Activated CD4-positive, alpha-beta T cell treated with anti-CD3 and anti-CD28 coated beads, Interleukin-2, amount 10 ng/mL, durations not matched to agents 7 days and 5 days (primary cell): ENCODE measurements around the gene TMEM81. TPM values are rescaled to one million over a fixed set of nuclear protein-coding genes. Genes with fewer than 3 reads are reported as not detected.

ENCODE experiments used
- CTCF ChIA-PET: fragments of 350-600 bp; sonication (Branson Sonifier 250); formaldehyde crosslinking; loops from one replicate; lab custom pipeline; 2021; ENCODE audit warnings: antibody characterized with exemption; lab: Charles Lee
- POLR2A ChIA-PET: fragments of 350-600 bp; sonication (Branson Sonifier 250); formaldehyde crosslinking; loops from one replicate; lab custom pipeline; 2021; ENCODE audit warnings: antibody characterized with exemption; lab: Charles Lee
- DNase-seq: peaks from one replicate; pipeline ENCODE4 v3.0.0-alpha.2; 2020
- H3K27ac Mint-ChIP-seq: one replicate; pipeline ENCODE4 v1.8.0; 2021; ENCODE audit warnings: mild to moderate bottlenecking, moderate library complexity, mixed read lengths
- H3K27me3 Mint-ChIP-seq: one replicate; pipeline ENCODE4 v1.8.0; 2021; ENCODE audit warnings: mixed read lengths
- H3K36me3 Mint-ChIP-seq: one replicate; pipeline ENCODE4 v1.8.0; 2021; ENCODE audit warnings: low read depth, mixed read lengths
- H3K4me1 Mint-ChIP-seq: one replicate; pipeline ENCODE4 v1.8.0; 2021; ENCODE audit warnings: mixed read lengths
- H3K4me3 Mint-ChIP-seq: one replicate; pipeline ENCODE4 v1.8.0; 2021; ENCODE audit warnings: mild to moderate bottlenecking, moderate library complexity, mixed read lengths
- H3K9me3 Mint-ChIP-seq: one replicate; pipeline ENCODE4 v1.8.0; 2021; ENCODE audit warnings: mixed read lengths
- total RNA-seq, 2 experiments: library from RNA; stranded (reverse); gene quantifications; one replicate each; pipeline ENCODE4 v1.2.3, GENCODE V29; 2021

TMEM81 gene, protein sequence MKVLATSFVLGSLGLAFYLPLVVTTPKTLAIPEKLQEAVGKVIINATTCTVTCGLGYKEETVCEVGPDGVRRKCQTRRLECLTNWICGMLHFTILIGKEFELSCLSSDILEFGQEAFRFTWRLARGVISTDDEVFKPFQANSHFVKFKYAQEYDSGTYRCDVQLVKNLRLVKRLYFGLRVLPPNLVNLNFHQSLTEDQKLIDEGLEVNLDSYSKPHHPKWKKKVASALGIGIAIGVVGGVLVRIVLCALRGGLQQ
- total RNA-seq, result 1 to 10 TPM; 2.4 to 2.9 TPM

DNA sequence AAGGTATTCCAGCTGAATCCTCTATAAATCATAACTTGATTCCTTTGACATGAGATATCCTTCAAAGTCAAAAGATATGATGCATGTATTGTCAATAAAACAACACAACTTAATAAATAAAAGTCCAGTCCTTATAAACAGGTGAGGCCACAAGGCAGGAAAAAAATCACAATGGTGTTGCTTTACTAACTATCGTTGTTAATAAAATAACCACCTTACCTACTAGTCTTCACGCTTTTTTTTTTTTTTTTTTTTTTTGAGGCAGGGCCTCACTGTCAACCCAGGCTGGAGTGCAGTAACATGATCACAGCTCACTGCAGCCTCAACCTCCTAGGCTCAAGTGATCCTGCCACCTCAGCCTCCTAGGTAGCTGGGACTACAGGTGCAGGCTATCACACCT, at the start of gene TMEM81:
Gene TMEM81, minus strand, starts transcription at position 101 of the 400 bp plus-strand sequence. CDS start 140 bp downstream, outside the sequence.
- Mint-ChIP-seq H3K27me3 (no peaks in the 10 kb centered on the region), H3K4me1 (no peaks in the 10 kb centered on the region), H3K27ac (no peak within 1 kb of the TSS), H3K36me3 (peaks cover 28% of the 10 kb centered on the region), H3K4me3 (no peak within 1 kb of the TSS), H3K9me3 (no peaks in the 10 kb centered on the region)
- no peak for DNase-seq
- POLR2A ChIA-PET, result no interaction called here
- CTCF ChIA-PET, result no interaction called here

DNA sequence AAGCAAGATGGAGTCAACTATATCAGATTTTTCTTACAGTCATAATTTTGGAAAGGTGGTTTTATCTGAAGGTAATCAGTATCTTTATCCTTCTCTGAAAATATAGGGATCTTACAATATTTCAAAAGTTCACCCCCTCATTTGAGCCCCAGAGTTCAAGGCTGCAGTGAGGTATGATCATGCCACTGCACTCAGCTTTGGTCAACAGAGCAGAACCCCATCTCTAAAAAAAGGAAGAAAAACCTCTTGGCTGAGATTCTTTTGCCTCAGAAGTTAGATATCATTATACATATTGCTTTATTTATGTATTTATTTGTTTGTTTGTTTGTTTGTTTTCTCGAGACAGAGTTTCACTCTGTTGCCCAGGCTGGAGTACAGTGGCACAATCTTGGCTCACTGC, 49.0 kb upstream of the TMEM81 start:
- ChIA-PET CTCF (interaction anchor here (1.6 kb wide), 1 partner anchor 12 kb away, joined by 4 read pairs; the partner anchor contains the start of gene RBBP5), POLR2A (no interaction called here)
- Mint-ChIP-seq H3K27ac (no peak overlapping the region), H3K4me3 (no peak overlapping the region), H3K27me3 (no peaks in the 10 kb centered on the region), H3K4me1 (no peaks in the 10 kb centered on the region), H3K9me3 (no peaks in the 10 kb centered on the region), H3K36me3 (no peaks in the 10 kb centered on the region)
- no peak for DNase-seq

DNA sequence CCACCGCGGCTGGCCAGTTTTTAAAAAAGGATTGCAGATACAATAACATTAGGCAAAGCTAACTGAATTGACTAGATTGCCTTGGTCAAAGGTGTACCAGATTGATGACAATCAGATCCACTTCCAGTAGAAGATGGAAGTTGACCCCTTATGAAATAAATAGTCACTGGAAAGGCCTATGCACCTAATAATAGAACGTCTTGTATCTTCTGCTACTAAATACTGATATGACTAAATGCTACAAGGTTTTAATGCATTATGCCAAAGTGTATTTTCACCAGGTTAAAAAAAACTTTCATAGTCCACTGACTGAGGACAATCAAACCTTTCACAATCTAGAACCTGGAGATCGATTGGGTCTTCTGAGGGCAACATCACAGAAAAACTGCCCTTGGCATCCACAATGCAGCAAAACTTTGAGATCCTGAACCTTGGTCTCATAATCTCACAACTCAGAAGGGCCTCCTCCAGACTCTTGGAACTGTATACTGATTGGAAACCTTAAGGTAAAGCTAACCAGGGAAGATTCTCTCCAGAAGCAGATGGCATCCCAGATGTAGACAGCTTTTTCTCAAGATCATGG, 45.3 kb upstream of the TMEM81 start:
- Mint-ChIP-seq H3K4me3 (no peak overlapping the region), H3K9me3 (no peaks in the 10 kb centered on the region), H3K4me1 (no peaks in the 10 kb centered on the region), H3K27me3 (no peaks in the 10 kb centered on the region), H3K27ac (no peak overlapping the region), H3K36me3 (no peaks in the 10 kb centered on the region)
- ChIA-PET CTCF (interaction anchor here (1.4 to 2.0 kb wide), 2 partner anchors 12 to 127 kb away, joined by 3 to 11 read pairs; no protein-coding TSS in a partner anchor), POLR2A (no interaction called here)
- no peak for DNase-seq

DNA sequence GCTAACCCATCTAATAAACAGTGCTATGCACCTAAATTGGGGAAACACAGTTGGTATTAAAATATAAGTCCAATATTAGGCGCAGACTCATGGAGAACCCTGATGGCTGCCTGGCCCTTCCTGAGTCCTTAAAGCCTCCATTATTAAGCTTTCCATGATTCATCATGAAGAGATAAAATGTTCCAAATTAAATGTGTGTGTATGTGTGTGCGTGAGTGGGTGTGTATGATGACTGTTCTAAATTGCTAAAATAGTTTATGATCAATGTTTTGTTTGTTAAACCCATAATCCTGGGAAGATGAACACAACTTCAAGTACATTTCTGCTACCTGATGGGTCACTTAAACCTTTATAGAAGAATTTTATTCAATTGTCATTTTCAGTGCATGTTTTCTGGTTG, 43.8 kb upstream of the TMEM81 start:
- Mint-ChIP-seq H3K4me3 (no peak overlapping the region), H3K36me3 (no peaks in the 10 kb centered on the region), H3K27ac (no peak overlapping the region), H3K9me3 (no peaks in the 10 kb centered on the region), H3K27me3 (no peaks in the 10 kb centered on the region), H3K4me1 (peaks cover 2% of the 10 kb centered on the region)
- ChIA-PET POLR2A (no interaction called here), CTCF (interaction anchor here (2.0 kb wide), 1 partner anchor 13 kb away, joined by 11 read pairs; no protein-coding TSS in a partner anchor)
- DNase-seq, result no peak

DNA sequence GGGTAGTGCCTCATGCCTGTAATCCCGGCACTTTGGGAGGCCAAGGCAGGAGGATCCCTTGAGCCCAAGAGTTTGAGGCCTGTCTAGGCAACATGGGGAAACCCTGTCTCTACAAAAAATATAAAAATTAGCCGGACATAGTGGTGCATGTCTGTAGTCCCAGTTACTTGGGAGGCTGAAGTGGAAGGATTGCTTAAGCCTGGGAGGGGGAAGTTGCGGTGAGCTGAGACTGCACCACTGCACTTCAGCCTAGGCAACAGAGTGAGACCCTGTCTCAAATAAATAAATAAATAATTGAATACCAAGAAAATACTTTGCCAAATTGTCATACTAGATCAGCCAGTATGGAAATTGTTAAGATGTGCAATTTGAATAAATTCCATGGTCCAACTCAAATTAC, 43.4 kb upstream of the TMEM81 start:
- POLR2A ChIA-PET, result no interaction called here
- no peak overlapping the region for H3K27ac Mint-ChIP-seq
- no peaks in the 10 kb centered on the region for H3K27me3 Mint-ChIP-seq
- CTCF ChIA-PET, result interaction anchor here (0.6 kb wide), 1 partner anchor 469 kb away, joined by 3 read pairs; no protein-coding TSS in a partner anchor
- no peak overlapping the region for H3K4me3 Mint-ChIP-seq
- no peaks in the 10 kb centered on the region for H3K9me3 Mint-ChIP-seq
- H3K36me3 Mint-ChIP-seq, result no peaks in the 10 kb centered on the region
- H3K4me1 Mint-ChIP-seq, result peaks cover 6% of the 10 kb centered on the region
- no peak for DNase-seq

DNA sequence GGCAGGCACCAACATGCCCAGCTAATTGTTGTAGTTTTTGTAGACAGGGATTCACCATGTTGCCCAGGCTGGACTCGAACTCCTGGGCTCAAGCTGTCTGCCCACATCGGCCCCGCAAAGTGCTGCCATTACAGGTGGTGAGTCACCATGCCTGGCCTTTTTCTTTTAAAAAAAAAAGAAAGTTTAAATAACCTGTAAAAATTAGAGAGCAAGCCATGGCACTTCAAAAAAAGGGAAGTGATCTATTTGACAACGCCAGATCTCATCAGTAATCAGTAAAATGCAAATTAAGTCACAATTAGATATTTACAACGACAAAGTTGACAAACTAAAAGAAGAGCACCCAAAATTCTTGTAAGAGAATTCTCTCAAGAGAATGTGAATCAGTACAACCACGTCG, 40.5 kb upstream of the TMEM81 start:
- ChIA-PET CTCF (interaction anchor here (1.3 kb wide), 2 partner anchors 19 to 35 kb away, joined by 3 to 5 read pairs; no protein-coding TSS in a partner anchor), POLR2A (no interaction called here)
- H3K4me1 Mint-ChIP-seq, result peaks cover 28% of the 10 kb centered on the region
- H3K4me3 Mint-ChIP-seq, result no peak overlapping the region
- DNase-seq, result no peak
- H3K9me3 Mint-ChIP-seq, result no peaks in the 10 kb centered on the region
- no peak overlapping the region for H3K27ac Mint-ChIP-seq
- peaks cover 2% of the 10 kb centered on the region for H3K36me3 Mint-ChIP-seq
- no peaks in the 10 kb centered on the region for H3K27me3 Mint-ChIP-seq

DNA sequence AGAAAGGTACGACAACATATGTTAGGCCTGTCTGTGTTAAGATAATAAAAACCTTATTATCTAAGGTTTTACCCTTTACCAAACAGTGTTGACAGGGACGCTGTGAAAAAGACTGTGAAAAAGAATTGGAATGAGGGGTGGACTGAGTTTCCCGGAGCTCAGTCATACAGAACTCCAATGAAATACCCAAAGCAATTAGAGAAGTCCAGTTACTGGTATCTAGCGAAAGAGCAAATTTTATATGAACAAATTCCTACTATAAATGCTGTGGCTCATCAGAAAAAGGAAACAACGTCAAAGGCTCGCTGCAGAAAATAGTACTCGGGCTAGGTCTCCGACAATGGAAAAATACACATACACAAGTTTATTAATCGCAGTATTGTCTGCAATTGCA, 38.2 kb upstream of the TMEM81 start:
- peak overlapping the region; percentile 98 for H3K27ac Mint-ChIP-seq
- POLR2A ChIA-PET, result no interaction called here

DNA sequence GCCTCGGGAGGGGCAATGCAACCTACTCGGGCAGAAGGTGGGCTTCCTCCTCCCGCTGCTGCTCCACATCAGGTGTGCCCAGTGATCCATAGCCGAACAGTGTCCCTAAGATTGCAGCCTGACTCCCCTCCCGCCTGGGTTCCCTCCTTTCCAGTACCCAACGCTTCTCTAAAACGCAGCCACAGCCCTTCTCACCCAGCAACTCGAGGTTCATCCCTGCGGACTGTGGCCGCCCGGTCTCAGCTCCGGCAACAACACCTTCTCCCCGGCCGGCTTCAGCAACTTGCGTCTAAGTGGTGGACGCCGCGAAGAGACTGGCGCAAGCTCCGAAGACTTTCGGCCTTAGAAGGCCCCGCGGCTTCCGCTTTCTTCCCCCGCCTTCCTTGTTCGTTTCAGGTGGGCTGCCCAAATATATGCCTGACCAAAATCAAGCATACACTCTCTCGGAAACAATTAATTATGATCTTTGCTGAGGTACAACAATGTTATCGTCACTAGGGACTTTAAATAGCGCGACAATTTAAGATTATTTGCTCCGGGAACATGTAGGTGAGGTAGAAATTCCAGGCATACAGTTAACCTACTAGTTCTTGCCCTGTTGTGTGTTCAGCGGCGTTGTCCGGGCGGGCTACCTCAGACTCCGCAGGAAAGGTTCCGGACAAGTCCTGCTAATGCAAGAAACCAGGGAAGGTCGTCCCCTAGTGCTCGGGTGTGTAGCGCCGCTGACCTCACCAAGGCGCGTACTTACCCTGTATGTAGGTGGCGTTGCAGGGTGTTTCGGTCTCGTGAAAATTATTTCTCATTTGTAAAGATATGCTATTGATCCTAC, 37.6 kb upstream of the TMEM81 start, which contains the start of gene RBBP5:
Gene RBBP5, minus strand, starts transcription at position 319 of the 829 bp plus-strand sequence. Its CDS starts 105 bp downstream, at position 214.
- peak; percentile 95 for DNase-seq
- Mint-ChIP-seq H3K36me3 (peaks cover 6% of the 10 kb centered on the region), H3K9me3 (no peaks in the 10 kb centered on the region), H3K4me1 (peaks cover 39% of the 10 kb centered on the region), H3K27ac (peak within 1 kb of the TSS; percentile 98), H3K4me3 (peak within 1 kb of the TSS; percentile 96), H3K27me3 (no peaks in the 10 kb centered on the region)
- POLR2A ChIA-PET, result no interaction called here
- CTCF ChIA-PET, result interaction anchor here (0.8 to 1.8 kb wide), 9 partner anchors 11 to 134 kb away, joined by 3 to 12 read pairs (median 4); no protein-coding TSS in a partner anchor

More for the DNA sequence above, 38.2 kb upstream of the TMEM81 start:
- Mint-ChIP-seq H3K4me1 (peaks cover 39% of the 10 kb centered on the region), H3K9me3 (no peaks in the 10 kb centered on the region), H3K27me3 (no peaks in the 10 kb centered on the region), H3K4me3 (peak overlapping the region; percentile 96), H3K36me3 (peaks cover 6% of the 10 kb centered on the region)
- CTCF ChIA-PET, result interaction anchor here (0.6 to 1.4 kb wide), 5 partner anchors 9 to 769 kb away, joined by 3 to 8 read pairs (median 3); no protein-coding TSS in a partner anchor
- no peak for DNase-seq

DNA sequence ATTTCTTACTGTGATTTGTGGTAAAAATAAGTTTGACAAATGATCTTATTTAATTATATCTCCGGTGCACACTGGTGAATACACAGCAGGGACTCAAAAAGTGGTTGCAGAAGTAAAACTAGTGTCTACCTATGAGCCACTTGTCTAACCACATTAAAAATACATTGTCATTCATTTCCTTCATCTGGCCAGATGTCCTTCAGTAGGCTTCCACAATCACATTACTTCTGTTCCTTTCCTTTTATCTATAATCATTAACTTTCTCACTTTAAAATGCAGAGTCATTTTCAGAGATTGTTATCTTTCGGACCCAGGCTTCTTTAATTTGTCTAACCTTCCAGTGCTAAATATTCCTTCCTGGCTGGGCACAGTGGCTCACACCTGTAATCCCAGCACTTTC, 34.5 kb upstream of the TMEM81 start:
- Mint-ChIP-seq H3K9me3 (no peaks in the 10 kb centered on the region), H3K36me3 (peaks cover 18% of the 10 kb centered on the region), H3K4me3 (peak overlapping the region; percentile 1), H3K27me3 (no peaks in the 10 kb centered on the region), H3K4me1 (peaks cover 45% of the 10 kb centered on the region), H3K27ac (peak overlapping the region; percentile 5)
- ChIA-PET POLR2A (interaction anchor here (0.7 kb wide), 1 partner anchor 112 kb away, joined by 3 read pairs; no protein-coding TSS in a partner anchor), CTCF (no interaction called here)
- DNase-seq, result no peak

DNA sequence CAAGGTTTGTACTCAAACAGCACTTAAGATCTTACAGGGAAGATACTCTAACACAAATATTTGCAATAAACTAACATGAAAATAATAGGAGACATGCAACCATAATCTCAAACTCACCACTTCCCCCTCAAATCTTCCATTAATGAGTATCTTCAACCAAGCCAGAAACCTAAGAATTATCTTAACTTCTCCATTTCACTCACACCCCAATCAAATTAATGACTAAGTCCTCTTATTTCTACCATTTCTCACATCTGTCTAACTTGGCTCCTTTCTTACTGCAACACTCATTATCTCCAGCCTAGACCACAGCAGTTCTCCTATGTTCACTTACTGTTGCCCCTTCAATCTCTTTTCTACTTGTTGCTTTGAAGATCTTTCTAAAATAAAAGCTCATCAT, 27.1 kb upstream of the TMEM81 start:
- H3K27ac Mint-ChIP-seq, result no peak overlapping the region
- peaks cover 5% of the 10 kb centered on the region for H3K4me1 Mint-ChIP-seq
- H3K27me3 Mint-ChIP-seq, result no peaks in the 10 kb centered on the region
- CTCF ChIA-PET, result interaction anchor here (1.5 kb wide), 2 partner anchors 10 to 38 kb away, joined by 3 read pairs; partner anchors contain the start of gene RBBP5
- DNase-seq, result no peak
- POLR2A ChIA-PET, result interaction anchor here (0.6 kb wide), 1 partner anchor 19 kb away, joined by 3 read pairs; no protein-coding TSS in a partner anchor
- H3K4me3 Mint-ChIP-seq, result no peak overlapping the region
- no peaks in the 10 kb centered on the region for H3K9me3 Mint-ChIP-seq
- H3K36me3 Mint-ChIP-seq, result peaks cover 25% of the 10 kb centered on the region

DNA sequence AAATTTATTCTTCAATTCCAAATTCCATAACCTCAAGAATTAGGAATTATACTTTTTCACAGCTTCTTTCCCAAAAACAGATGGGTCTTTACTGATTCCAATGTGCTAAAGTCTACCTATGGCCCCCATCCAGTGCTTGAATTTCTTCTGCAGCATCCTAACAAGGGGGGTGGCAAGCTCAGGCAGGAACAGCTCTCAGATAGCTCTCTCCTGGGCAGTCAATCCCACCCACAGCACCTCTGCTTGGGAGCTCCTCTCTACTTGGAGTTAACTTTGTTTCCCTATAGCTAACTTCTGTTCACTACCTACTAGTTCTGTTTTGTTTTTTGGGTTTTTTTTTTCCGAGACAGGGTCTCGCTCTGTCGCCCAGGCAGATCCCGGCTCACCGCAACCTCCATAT, 25.5 kb upstream of the TMEM81 start:
- Mint-ChIP-seq H3K4me3 (no peak overlapping the region), H3K27me3 (no peaks in the 10 kb centered on the region), H3K9me3 (no peaks in the 10 kb centered on the region), H3K4me1 (no peaks in the 10 kb centered on the region), H3K36me3 (peaks cover 31% of the 10 kb centered on the region), H3K27ac (no peak overlapping the region)
- no peak for DNase-seq
- CTCF ChIA-PET, result interaction anchor here (0.9 to 1.4 kb wide), 2 partner anchors 12 to 962 kb away, joined by 3 to 12 read pairs; partner anchors contain the start of gene RBBP5
- POLR2A ChIA-PET, result interaction anchor here (0.8 kb wide), 1 partner anchor 136 kb away, joined by 8 read pairs; no protein-coding TSS in a partner anchor

DNA sequence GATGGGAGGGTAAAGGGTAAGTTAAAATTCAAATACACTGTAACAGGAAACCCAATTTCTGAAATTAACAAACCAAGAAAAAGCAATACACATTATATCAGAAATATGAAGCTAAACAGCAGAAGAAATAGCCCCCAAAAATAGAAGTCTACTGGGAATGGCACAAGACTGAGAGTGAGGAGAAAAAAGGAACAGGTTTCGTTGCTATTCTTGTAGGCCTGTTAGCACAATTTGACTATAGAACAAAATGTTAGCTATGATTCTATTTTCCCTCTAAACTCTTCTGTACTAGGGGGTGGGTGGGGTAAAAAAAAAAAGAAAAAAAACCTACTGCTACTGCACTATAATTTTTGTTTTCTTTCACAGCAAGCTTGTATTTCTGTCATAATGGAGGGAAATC, 25.0 kb upstream of the TMEM81 start:
- Mint-ChIP-seq H3K27me3 (no peaks in the 10 kb centered on the region), H3K27ac (no peak overlapping the region), H3K4me1 (no peaks in the 10 kb centered on the region), H3K4me3 (no peak overlapping the region), H3K9me3 (no peaks in the 10 kb centered on the region), H3K36me3 (peaks cover 33% of the 10 kb centered on the region)
- DNase-seq, result no peak
- POLR2A ChIA-PET, result interaction anchor here (0.8 kb wide), 1 partner anchor 135 kb away, joined by 8 read pairs; no protein-coding TSS in a partner anchor
- CTCF ChIA-PET, result interaction anchor here (0.9 to 1.4 kb wide), 2 partner anchors 12 to 963 kb away, joined by 3 to 12 read pairs; partner anchors contain the start of gene RBBP5
